NOMO-1 (cell line): ENCODE results near the gene KIF11.

ENCODE experiments used
- DNase-seq, 2 experiments: peaks; one replicate each; lab custom pipeline; 2025; ENCODE audit not compliant: unreplicated experiment in 2 of 2; lab: John Stamatoyannopoulos, UW

Gene KIF11

DNA sequence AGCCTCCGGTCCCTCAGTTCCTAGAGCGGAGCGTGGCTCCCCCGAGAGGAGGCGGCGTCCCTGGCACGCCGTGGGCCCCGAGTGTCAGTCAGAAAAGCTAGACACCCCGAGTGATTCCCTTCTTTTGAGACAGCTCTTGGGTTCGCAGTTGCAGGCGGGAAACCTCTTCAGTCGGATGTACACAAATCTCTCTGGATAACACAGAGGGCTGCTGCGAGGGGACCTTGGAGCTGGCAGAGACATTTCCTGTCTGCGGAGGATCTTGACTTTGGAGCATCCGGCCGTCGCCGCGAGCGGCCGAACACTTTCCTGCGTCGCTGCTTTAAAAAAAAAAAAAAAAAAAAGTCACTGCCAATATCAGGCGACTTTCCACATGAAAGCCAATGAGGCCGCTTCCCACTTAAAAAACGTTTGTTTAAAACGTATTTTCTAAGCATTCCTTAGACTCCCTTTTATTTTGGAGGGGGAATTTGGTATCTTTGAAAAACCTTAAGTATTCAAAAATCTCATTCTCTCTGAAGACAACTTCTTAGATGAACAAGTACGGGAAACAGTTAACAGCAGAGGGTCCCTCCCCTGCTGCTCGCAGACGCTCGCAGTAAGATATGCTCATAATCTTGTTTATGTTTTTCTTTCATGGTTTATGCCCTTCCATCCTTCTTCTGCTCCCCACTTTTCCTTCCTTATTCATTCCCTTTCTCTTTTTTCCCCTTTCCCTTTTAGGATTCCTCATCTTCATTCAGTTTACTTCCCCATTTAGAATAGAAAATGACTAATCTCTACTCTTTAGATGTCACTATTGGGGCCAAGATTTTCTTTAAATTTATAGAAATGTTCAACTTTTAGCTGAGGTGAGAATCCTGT is 106.8 kb downstream of the KIF11 start:
- peak in 1 of 2 experiments; percentile 7 for DNase-seq

DNA sequence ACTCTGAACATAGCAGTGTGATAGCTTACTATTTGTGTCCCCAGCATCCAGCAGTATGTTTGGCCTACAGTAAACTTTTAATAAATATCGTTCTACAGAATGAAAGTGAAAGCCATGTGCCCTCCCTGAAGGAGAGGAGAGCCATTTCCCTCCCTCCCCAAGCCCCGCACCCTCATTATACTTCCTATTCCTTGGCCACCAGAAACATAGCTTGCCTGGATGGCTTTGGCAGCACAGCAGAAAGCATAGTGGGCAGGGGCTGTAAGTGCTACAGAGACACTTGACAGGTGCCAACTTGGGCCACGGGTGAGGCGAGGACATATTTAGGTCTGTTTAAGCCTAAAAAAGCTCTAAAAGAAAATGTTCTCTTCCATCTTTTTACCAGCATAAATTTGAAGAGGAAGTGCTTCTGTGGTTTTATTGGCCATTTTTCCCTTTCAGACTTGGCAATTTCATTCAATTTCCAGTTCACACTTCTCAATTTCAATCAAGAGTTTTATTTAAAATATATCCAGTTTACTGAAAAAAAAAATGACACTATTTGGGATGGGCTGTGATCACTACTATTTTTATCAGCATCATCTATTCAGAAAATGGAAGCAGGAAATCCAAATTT is 109.5 kb downstream of the KIF11 start:
- DNase-seq: peak in 1 of 2 experiments; percentile 34
